Measurements from ENCODE around the gene IKZF2.

IKZF2 gene

GRCh38 chr2:213098612-213099011 is 52.8 kb downstream of the IKZF2 start:
- DNase-seq: no peak

- no peak for DNase-seq
These were observed 59.6 kb downstream of the IKZF2 start for GRCh38 chr2:213091765-213092164.

GRCh38 chr2:213090772-213091171 is 60.6 kb downstream of the IKZF2 start:
- no peak for DNase-seq

- DNase-seq: no peak
These were observed 62.0 kb downstream of the IKZF2 start for GRCh38 chr2:213089438-213089837.

GRCh38 chr2:213087040-213087439 is 64.4 kb downstream of the IKZF2 start:
- DNase-seq: no peak

GRCh38 chr2:213086571-213086970 is 64.8 kb downstream of the IKZF2 start:
- no peak for DNase-seq

- no peak for DNase-seq
These were observed 65.4 kb downstream of the IKZF2 start for GRCh38 chr2:213086050-213086449.

GRCh38 chr2:213085538-213085937 is 65.9 kb downstream of the IKZF2 start:
- DNase-seq: no peak

GRCh38 chr2:213084261-213084660 is 67.2 kb downstream of the IKZF2 start:
- DNase-seq: no peak

GRCh38 chr2:213080969-213081617 is 70.3 kb downstream of the IKZF2 start:
- no peak for DNase-seq

GRCh38 chr2:213079756-213080155 is 71.7 kb downstream of the IKZF2 start:
- DNase-seq: no peak

GRCh38 chr2:213078686-213079085 is 72.7 kb downstream of the IKZF2 start:
- no peak for DNase-seq

- no peak for DNase-seq
These were observed 81.9 kb downstream of the IKZF2 start for GRCh38 chr2:213069531-213069930.

GRCh38 chr2:213068676-213069359 is 82.6 kb downstream of the IKZF2 start:
- no peak for DNase-seq

GRCh38 chr2:213067888-213068287 is 83.5 kb downstream of the IKZF2 start:
- no peak for DNase-seq

GRCh38 chr2:213066443-213066743 is 85.0 kb downstream of the IKZF2 start:
- DNase-seq: no peak

GRCh38 chr2:213065583-213066442 is 85.6 kb downstream of the IKZF2 start:
- no peak for DNase-seq

- no peak for DNase-seq
These were observed 87.3 kb downstream of the IKZF2 start for GRCh38 chr2:213064099-213064498.

- no peak for DNase-seq
These were observed 93.4 kb downstream of the IKZF2 start for GRCh38 chr2:213057977-213058376.

GRCh38 chr2:213046431-213046830 is 105.0 kb downstream of the IKZF2 start:
- no peak for DNase-seq

GRCh38 chr2:213043566-213043965 is 107.8 kb downstream of the IKZF2 start:
- DNase-seq: no peak

- DNase-seq: no peak
These were observed 109.2 kb downstream of the IKZF2 start for GRCh38 chr2:213042262-213042661.

GRCh38 chr2:213036836-213037235 is 114.6 kb downstream of the IKZF2 start:
- DNase-seq: no peak

GRCh38 chr2:213034585-213034984 is 116.8 kb downstream of the IKZF2 start:
- no peak for DNase-seq

All from midbrain (tissue), 1 donor.